ENCODE measurements around the gene TP53I13.

- no peak for TF ChIP-seq SMC3 (IDR thresholded peaks at IDR 0.05; ENCODE audit: low read depth, low read length)
- no peak for TF ChIP-seq CTCF (conservative IDR thresholded peaks at IDR 0.05; ENCODE audit: low read depth, low read length)
- TF ChIP-seq USF2 (IDR thresholded peaks at IDR 0.05; ENCODE audit: low read depth, low read length): no peak
- TF ChIP-seq POLR2A (IDR thresholded peaks at IDR 0.05; ENCODE audit: low read depth, low read length): no peak
- no peak for TF ChIP-seq MAZ (IDR thresholded peaks at IDR 0.05; ENCODE audit: borderline replicate concordance, low read depth, low read length)
- TF ChIP-seq RAD21 (IDR thresholded peaks at IDR 0.05; ENCODE audit: low read length): no peak
- no peak for TF ChIP-seq CHD1 (IDR thresholded peaks at IDR 0.05; ENCODE audit: low read depth, low read length)
These were observed 41.9 kb downstream of the TP53I13 start for GRCh38 chr17:29610395-29610794.

Measured in IMR-90 (cell line).